IPS-20b (cell line): ENCODE results near the gene TRABD2B.
"Not testable (repeated sequence)": the region's sequence is repeated elsewhere in the genome, so short reads cannot be mapped to it uniquely, and the experiment has no call there.

ENCODE experiments used
- H3K27ac ChIP-seq: one replicate; pipeline ENCODE4 v1.5.1; 2013; ENCODE audit warnings: low read length
- H3K27me3 ChIP-seq: 2 replicates; pipeline ENCODE4 v1.6.1; 2013; ENCODE audit warnings: mild to moderate bottlenecking, low read length, inconsistent platforms; ENCODE audit not compliant: insufficient read depth
- H3K36me3 ChIP-seq: 2 replicates; pipeline ENCODE4 v1.6.1; 2013; ENCODE audit warnings: low read depth, mild to moderate bottlenecking, inconsistent platforms, low read length, moderate library complexity; ENCODE audit not compliant: insufficient read depth
- H3K4me1 ChIP-seq: 2 replicates; pipeline ENCODE4 v1.6.1; 2013; ENCODE audit warnings: mild to moderate bottlenecking, control low read depth, inconsistent platforms, low read length, moderate library complexity; ENCODE audit not compliant: insufficient read depth
- H3K4me3 ChIP-seq: 2 replicates; pipeline ENCODE4 v1.5.1; 2013; ENCODE audit warnings: mild to moderate bottlenecking, low read length, inconsistent platforms
- H3K9ac ChIP-seq: 2 replicates; pipeline ENCODE4 v1.6.1; 2013; ENCODE audit warnings: low read depth, mild to moderate bottlenecking, inconsistent platforms, low read length, moderate library complexity
- H3K9me3 ChIP-seq: 2 replicates; pipeline ENCODE4 v1.6.1; 2013; ENCODE audit warnings: mild to moderate bottlenecking, low read depth, low read length, inconsistent platforms; ENCODE audit not compliant: insufficient read depth

TRABD2B gene

DNA sequence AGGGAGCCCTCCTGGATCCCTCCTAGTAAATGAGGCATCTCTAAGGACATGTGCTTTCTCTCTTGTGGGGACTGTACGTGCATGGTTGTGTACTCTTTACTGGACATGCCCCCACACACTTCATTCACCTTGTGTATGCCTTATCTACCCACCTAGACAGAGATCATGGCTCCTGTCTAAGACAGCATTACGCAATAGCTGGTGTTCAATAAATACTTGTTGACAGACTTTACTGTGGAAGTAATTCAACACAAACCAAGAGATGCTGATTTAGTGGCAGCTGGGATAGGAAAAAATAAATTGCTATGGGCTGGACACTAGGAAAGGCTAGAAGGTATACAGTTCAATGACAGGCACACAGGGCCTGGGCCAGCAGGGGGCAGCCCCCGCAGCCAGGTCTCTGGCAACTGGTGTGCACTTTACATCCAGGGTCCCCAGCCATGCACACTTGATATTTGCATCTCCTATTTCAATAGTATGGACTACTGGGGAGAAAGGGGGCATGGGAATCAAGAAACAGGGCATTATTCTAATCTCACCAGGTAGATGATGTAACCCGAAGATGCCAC, 24.2 kb downstream of the TRABD2B start:
- Histone ChIP-seq H3K4me1 (no peaks in the 10 kb centered on the region), H3K9me3 (no peaks in the 10 kb centered on the region), H3K36me3 (no peaks in the 10 kb centered on the region), H3K9ac (no peak overlapping the region), H3K27ac (no peak overlapping the region), H3K27me3 (no peaks in the 10 kb centered on the region), H3K4me3 (no peak overlapping the region)

DNA sequence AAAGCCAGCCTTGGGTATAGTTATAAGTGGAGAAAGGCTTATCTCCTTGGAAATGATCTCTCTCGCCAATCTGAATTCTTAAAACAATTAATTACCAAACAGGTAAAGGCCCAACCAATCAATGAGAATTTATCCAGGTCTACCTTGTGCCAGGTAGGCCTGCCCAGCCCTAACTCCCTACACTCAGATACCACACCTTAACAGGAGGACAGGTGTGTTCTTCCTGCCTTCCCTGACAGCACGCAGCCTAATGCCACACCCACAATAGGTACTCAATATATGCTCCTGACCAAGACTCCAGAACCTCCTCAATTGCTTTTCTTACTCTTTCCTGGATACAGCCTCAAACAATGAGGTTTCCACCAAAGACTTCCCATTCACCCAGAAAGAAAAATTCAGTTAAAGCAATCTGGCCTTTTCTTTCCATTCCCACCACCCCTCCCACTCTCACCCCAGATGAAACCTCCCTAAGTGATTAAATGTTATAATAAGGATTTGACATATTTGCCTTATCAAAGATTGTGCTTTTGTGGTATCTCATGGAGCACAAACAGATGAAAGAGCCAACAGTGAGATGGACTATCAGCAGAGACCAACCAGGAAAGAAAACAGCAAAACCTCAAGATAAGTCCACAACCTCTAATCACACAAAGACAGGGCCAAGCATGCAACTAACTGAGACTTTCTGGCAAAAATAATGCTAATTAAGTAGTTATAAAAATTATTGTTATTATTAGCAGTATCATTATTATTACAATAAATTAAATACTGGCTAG, 25.6 kb downstream of the TRABD2B start:
- no peaks in the 10 kb centered on the region for H3K36me3 ChIP-seq
- H3K4me3 ChIP-seq: no peak overlapping the region
- no peaks in the 10 kb centered on the region for H3K27me3 ChIP-seq
- no peaks in the 10 kb centered on the region for H3K9me3 ChIP-seq
- no peaks in the 10 kb centered on the region for H3K4me1 ChIP-seq
- no peak overlapping the region for H3K27ac ChIP-seq
- no peak overlapping the region for H3K9ac ChIP-seq

DNA sequence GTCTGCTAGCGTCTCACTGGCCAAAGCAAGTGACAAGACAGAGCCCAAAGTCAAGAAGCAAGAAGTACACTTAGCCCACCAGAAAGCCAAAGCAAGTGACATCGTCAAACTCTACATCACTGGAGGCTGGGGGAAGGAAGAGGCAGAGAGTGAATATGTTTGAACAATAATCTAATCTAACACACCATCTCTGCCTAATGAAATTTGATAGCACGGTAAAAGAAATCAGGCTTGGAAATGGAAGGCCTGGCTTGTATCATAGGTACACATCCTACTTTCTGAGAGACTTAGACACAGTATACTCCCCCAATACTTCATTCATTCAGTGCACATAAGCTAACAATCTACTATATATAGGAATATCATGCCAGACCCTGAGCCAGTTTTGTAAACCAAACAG, 26.3 kb downstream of the TRABD2B start:
- H3K36me3 ChIP-seq: no peaks in the 10 kb centered on the region

DNA sequence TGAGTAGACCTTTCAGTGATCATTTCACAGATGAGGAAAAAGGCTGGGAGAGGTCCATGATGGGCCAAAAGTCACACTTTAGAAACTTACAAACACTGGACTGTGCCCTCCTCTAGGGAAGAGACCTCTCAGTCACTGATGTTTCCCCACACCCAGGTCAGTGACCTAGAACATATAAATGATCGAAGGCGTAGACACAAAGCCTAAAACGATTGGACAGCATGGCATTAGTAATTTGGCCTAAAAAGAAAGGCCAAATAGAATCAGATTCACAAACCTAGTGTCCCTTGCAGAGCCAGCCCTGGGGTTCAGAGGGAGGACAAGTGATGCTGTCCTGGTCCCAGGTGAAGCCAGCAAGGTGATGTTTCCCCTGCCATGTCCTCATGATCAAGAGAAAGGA, 27.7 kb downstream of the TRABD2B start:
- H3K36me3 ChIP-seq: no peaks in the 10 kb centered on the region
- no peaks in the 10 kb centered on the region for H3K4me1 ChIP-seq
- no peak overlapping the region for H3K9ac ChIP-seq
- H3K27ac ChIP-seq: no peak overlapping the region
- H3K4me3 ChIP-seq: no peak overlapping the region
- no peaks in the 10 kb centered on the region for H3K9me3 ChIP-seq
- H3K27me3 ChIP-seq: no peaks in the 10 kb centered on the region

More for the DNA sequence above, 26.3 kb downstream of the TRABD2B start:
- H3K4me1 ChIP-seq: no peaks in the 10 kb centered on the region
- no peak overlapping the region for H3K27ac ChIP-seq
- H3K9me3 ChIP-seq: no peaks in the 10 kb centered on the region
- no peak overlapping the region for H3K4me3 ChIP-seq
- no peaks in the 10 kb centered on the region for H3K27me3 ChIP-seq
- H3K9ac ChIP-seq: no peak overlapping the region

DNA sequence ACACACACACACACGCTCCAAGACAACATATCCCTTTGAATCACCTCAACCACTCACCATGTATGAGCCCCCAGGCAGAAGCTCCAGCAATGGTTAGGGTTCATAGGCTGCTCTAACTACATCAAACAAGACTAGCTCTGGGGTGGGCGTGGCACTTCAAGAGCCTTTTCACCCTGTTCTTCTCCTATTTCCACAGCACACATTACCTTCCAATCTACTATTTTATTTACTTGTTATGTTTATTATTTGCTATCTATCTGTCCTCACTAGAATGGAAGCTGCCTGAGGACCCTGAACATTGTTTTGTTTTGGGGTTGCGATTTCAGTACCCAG, 28.7 kb downstream of the TRABD2B start:
- Histone ChIP-seq H3K9me3 (no peaks in the 10 kb centered on the region), H3K4me3 (no peak overlapping the region), H3K9ac (no peak overlapping the region)

DNA sequence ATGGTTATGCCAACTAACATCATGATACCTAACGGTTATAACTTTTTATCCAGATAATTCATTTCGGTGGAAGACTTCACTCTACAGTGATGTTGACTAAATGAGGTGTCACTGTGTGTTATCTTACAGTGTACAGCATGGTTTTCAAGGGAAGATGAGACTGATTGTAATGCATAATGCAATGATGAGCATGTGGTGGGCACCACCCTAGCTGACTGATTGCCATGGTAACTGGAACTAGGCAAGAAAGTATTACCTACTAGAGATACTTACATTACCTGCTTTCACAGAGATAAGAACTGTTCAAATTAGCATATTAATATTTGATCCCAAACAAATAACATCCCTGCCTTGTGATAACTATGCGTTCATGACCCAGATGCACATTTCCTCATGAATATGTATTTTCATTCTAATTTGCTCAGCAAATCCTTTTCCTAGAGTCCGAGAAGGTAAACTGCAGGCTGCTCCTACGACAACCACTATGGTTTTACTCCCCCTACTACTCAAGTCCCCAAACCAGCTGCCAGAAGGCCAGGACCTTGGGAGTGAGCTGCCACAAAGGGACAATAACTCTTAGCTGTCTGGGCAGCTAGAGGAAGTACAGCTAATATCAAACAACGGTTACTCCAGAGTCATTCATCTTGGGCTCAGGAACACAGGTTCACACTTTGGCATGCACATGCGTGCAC, 29.2 kb downstream of the TRABD2B start:
- Histone ChIP-seq H3K27me3 (no peaks in the 10 kb centered on the region), H3K27ac (no peak overlapping the region), H3K9ac (no peak overlapping the region), H3K36me3 (no peaks in the 10 kb centered on the region), H3K9me3 (no peaks in the 10 kb centered on the region), H3K4me3 (no peak overlapping the region), H3K4me1 (peaks cover 2% of the 10 kb centered on the region; the same call in 1 of the 2 replicates)

More for the DNA sequence above, 28.7 kb downstream of the TRABD2B start:
- no peaks in the 10 kb centered on the region for H3K36me3 ChIP-seq
- H3K4me1 ChIP-seq: no peaks in the 10 kb centered on the region
- no peak overlapping the region for H3K27ac ChIP-seq
- no peaks in the 10 kb centered on the region for H3K27me3 ChIP-seq

DNA sequence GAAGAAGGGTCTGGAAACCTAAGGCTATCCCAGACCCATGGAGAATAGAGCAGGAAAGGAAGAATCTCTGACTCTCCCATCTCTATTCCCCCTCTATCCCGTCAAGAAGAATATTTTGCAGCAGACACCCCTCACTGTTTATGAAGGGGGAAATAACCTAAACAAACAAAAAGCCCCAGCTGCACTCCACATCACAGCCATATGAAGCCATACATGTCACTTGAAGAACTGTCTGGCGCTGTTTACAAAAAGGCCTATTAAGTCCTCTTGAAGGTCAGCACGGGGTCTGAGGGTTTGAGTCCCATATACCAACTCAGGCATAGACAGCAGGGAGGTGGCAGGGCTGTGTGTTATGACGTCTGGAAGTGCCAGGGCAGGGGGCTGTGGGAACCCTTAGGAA, 31.4 kb downstream of the TRABD2B start:
- Histone ChIP-seq H3K4me1 (peaks cover 6% of the 10 kb centered on the region; the same call in 1 of the 2 replicates), H3K9me3 (no peaks in the 10 kb centered on the region), H3K4me3 (no peak overlapping the region), H3K27me3 (no peaks in the 10 kb centered on the region), H3K36me3 (no peaks in the 10 kb centered on the region), H3K27ac (no peak overlapping the region), H3K9ac (no peak overlapping the region)

DNA sequence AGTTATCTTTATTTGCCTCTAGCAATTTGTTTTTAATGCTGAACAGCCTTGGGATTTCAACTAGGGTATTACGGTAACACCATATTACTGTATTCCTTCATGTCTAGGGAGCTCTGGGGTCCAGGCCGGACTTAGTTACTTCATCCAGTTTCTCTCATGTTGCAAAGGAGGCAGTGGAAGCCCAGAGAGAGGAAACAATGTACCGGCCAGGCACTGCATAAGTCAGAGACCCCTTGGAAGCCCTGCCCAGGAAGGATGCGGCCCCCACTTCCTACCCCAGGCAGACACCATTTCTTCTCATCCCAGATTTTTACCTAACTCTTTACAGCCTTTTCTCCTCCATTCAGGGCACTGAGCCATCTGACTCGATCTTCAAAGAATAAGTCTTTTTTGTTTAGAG, 32.5 kb downstream of the TRABD2B start:
- Histone ChIP-seq H3K27ac (no peak overlapping the region), H3K4me3 (no peak overlapping the region), H3K27me3 (no peaks in the 10 kb centered on the region), H3K9ac (no peak overlapping the region), H3K36me3 (no peaks in the 10 kb centered on the region), H3K9me3 (no peaks in the 10 kb centered on the region), H3K4me1 (peaks cover 6% of the 10 kb centered on the region; the same call in 1 of the 2 replicates)

DNA sequence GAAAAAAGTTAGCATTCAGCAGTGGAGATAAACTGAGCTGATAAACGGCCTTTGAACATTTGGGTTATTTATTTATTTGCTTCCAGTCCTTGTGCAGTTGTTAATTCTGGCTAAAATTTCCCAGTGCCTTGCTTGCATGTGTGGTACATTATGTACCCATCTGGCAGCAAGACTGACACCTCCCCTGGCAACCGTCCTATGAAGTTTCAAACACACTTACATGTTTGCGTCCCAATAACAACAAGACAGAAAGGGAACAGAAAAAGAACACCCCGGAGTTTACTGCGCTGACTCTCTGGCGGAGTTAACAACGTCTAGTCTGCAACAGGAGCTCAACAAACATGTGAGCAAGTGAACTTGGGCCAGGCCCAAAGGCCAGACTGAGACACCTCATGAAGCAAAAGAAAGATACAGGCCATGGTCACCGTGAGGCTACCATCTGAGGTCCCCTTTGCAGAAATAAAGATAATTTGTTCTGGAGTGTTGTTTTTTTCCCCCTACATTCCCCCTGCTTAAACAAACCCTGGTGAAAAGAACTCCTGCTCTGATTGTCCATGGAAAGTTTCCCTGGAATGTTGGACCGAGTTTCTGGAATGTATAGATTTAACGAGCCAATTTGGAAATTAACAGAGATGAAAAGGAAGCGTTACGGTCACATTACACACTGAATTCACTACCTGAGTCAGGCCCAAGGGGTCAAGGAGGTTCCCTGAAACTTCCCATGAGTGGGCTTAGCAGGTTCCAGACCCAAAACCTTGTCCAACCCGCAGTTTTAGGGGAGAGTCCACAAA, 33.4 kb downstream of the TRABD2B start:
- Histone ChIP-seq H3K9ac (no peak overlapping the region), H3K27ac (no peak overlapping the region), H3K4me3 (no peak overlapping the region), H3K27me3 (no peaks in the 10 kb centered on the region), H3K36me3 (no peaks in the 10 kb centered on the region), H3K9me3 (no peaks in the 10 kb centered on the region), H3K4me1 (peaks cover 6% of the 10 kb centered on the region; the same call in 1 of the 2 replicates)

DNA sequence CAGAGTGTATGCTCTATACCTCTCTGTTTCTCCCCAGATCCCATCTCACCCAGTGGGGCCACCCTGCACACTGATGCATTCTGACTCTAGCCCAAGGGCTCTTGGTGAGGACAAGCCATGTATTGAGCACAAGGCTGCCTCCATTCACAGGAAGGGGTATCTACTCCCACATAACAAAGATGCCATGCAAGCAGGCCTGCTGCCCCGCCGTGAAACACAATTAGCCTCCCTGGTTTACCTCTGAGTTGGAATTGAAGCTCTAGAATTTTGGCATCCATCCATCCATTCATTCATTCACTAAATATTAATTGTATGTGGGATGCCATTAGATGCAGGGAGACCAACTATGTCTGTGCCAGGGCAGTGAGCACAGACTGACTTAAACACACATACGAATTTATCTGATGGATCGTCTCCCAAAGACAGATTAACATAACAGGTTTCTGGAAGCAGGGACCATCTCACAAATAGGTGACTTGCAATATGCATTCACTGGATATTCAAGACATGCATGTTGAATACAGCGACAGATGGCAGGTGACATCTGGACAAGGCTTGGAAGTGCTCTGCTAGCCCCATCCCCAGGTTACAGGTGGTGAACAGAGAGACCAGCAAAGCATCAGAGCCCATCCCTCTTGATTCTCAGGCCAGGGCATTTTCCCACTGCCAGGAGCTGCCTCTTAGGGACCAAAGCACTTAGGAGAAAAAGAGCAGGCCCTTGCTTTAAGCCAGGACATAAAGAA, 34.3 kb downstream of the TRABD2B start:
- no peaks in the 10 kb centered on the region for H3K27me3 ChIP-seq
- no peak overlapping the region for H3K9ac ChIP-seq
- no peak overlapping the region for H3K27ac ChIP-seq
- H3K4me3 ChIP-seq: no peak overlapping the region
- H3K36me3 ChIP-seq: no peaks in the 10 kb centered on the region
- peaks cover 6% of the 10 kb centered on the region; the same call in 1 of the 2 replicates for H3K4me1 ChIP-seq
- H3K9me3 ChIP-seq: no peaks in the 10 kb centered on the region

DNA sequence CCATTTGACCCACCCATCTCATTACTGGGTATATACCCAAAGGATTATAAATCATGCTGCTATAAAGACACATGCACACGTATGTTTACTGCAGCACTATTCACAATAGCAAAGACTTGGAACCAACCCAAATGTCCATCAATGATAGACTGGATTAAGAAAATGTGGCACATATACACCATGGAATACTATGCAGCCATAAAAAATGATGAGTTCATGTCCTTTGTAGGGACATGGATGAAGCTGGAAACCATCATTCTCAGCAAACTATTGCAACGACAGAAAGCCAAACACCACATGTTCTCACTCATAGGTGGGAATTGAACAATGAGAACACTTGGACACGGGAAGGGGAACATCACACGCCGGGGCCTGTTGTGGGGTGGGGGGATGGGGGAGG, 35.4 kb downstream of the TRABD2B start:
- not testable (repeated sequence) for H3K9me3 ChIP-seq, H3K27me3 ChIP-seq, H3K4me3 ChIP-seq, H3K27ac ChIP-seq, H3K36me3 ChIP-seq, H3K9ac ChIP-seq, H3K4me1 ChIP-seq
